GM03348 (cell line): Measurements from ENCODE around the gene SNRPE.
A peak's percentile ranks its signal among the peaks of the same experiment; 100 is the strongest.
"Not testable (repeated sequence)": the region's sequence is repeated elsewhere in the genome, so short reads cannot be mapped to it uniquely, and the experiment has no call there.

Source experiments
- DNase-seq: peaks from one replicate; pipeline ENCODE4 v3.0.0; 2012; ENCODE audit warnings: low spot score

The SNRPE gene

GRCh38 chr1:203861379-203862184 is at the start of gene SNRPE:
Gene SNRPE (plus strand): TSS chr1:203861599. CDS start chr1:203861660, 61 bp downstream.
- peak; percentile 96 for DNase-seq

GRCh38 chr1:203813581-203814341 is 47.6 kb upstream of the SNRPE start:
- no peak for DNase-seq

DNA sequence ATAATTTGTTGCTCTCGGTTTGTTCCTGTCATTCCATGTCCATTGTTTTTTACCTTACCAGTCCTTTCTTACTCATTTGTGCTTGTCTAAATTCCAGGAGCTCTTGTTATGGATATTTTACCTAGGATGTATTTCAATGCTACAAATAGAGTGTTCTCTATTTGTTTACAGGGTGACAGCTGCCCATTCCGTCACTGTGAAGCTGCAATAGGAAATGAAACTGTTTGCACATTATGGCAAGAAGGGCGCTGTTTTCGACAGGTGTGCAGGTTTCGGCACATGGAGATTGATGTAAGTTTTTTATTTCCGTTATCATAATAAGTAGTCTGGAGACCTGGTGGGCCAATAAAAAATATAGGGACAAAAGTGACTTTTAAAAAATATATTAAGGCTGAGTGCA is 43.0 kb upstream of the SNRPE start:
- DNase-seq: no peak

- DNase-seq: peak; percentile 5
Measured at GRCh38 chr1:203823306-203823705, 38.1 kb upstream of the SNRPE start.

- DNase-seq: no peak
Measured at GRCh38 chr1:203826175-203826574, 35.2 kb upstream of the SNRPE start.

DNA sequence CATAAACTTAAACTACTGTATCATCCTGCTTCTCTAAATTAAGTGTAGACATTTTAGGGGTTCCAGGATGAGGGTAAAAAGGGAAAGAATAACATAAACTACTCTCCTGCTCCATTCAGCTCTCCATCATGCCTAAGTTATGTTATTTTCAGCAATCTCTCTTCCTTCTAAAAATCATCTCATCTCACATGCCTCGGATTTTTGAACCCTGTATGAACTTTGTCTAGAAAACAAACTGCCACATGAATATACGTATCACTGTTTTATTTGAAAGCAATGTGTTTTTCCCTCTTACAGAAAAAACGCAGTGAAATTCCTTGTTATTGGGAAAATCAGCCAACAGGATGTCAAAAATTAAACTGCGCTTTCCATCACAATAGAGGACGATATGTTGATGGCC is 33.4 kb upstream of the SNRPE start:
- DNase-seq: no peak

DNA sequence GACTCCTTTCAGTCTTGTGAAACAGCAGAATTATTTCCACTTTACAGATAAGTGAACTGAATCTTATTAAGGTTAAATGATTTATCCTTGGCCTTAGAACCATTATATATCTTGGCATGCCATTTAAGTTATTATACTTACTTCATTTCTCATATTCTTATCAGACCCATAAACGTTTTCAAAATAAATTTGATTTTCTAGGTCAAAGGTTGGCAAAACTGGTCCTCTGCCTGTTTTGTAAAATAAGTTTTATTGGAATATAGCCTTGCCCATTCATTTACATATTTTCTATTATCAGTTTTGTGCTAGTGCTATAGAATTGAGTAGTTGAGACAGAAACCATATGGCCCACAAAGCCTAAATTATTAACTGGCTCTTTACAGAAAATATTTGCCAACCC is 32.9 kb upstream of the SNRPE start:
- DNase-seq: no peak

- not testable (repeated sequence) for DNase-seq
Measured at GRCh38 chr1:203829247-203829646, 32.2 kb upstream of the SNRPE start.

GRCh38 chr1:203835476-203835875 is 25.9 kb upstream of the SNRPE start:
- no peak for DNase-seq

GRCh38 chr1:203839081-203839480 is 22.3 kb upstream of the SNRPE start:
- DNase-seq: no peak

DNA sequence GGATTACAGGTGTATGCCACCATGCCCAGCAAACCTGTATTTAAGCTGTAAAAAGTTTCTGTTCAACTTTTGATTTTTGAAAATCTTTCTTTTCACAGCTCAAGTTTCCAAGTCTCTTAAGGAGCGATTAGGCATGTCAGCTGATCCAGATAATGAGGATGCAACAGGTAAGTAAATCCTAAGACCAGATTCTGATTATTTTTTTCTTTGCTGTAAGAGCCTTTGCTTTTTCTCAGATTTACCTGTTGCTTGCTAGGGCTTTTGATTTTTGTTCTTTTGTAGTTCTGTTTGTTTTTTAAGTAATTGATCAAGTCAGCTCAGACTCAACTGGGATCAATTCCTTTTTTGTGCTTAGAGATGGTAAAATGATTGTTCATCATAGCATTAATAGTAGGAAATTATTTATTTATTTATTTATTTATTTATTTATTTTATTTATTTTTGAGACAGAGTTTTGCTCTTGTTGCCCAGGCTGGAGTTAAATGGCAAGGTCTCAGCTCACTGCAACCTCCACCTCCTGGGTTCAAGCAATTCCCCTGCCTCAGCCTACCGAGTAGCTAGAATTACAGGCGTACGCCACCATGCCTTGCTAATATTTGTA is 21.1 kb upstream of the SNRPE start:
- no peak for DNase-seq

DNA sequence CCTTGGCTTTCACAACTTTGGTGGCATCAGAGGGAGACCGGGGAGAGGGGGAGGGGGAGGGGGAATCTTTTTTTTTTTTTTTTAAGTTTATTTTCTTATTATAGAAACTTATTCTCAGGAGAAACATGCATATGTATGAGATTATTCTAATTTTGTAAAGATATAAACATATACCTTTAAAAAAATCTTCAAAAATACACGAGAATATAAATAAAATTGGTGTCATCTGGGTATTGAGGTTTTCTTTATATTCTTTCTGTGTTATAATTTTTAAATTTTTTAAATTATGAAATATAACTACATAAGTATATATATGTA is 18.9 kb upstream of the SNRPE start:
- no peak for DNase-seq

DNA sequence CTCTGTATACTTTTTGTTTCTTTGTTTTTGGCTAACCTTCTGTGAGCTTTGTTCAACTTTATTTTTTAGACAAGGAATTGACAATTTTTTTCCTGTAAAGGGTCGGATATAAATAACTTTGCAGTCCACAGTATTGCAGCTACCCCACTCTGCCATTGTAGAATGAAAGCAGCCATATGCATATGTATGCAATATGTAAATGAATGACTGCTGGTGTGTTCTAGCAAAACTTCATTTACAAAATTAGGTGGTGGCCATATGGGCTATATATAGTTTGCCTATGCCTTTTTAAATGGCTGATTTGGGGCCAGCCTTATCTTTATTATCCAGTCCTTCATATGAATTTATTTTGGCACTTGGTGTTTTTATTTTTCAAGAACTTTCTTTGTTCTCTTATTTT is 18.0 kb upstream of the SNRPE start:
- no peak for DNase-seq

GRCh38 chr1:203853112-203853511 is 8.3 kb upstream of the SNRPE start:
- DNase-seq: not testable (repeated sequence)

GRCh38 chr1:203858055-203858454 is 3.3 kb upstream of the SNRPE start:
- peak; percentile 76 for DNase-seq

GRCh38 chr1:203858975-203859374 is 2.4 kb upstream of the SNRPE start:
- no peak for DNase-seq

GRCh38 chr1:203860396-203861025 is 888 bp upstream of the SNRPE start:
- peak; percentile 36 for DNase-seq

DNA sequence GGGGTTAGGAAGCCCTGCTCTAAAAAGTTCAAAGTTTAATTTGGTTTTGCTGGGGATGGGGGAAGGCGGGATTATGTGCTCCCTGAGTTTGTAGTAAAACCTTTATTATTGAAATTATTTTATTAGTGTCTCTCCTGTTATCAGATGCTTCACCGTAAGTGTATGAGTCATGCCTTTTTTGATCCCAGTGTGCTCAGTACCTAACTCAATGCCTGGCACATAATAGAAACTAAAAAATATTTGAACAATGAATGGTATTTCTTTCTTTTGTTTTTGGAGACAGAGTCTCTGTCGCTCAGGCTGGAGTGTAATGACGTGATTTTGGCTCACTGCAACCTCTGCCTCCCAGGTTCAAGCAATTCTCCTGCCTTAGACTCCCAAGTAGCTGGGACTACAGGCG is 6.4 kb downstream of the SNRPE start:
- DNase-seq: no peak

GRCh38 chr1:203870245-203870644 is 8.8 kb downstream of the SNRPE start:
- no peak for DNase-seq

GRCh38 chr1:203871114-203871880 is 9.9 kb downstream of the SNRPE start:
- peak; percentile 84 for DNase-seq

GRCh38 chr1:203873094-203873493 is 11.7 kb downstream of the SNRPE start:
- DNase-seq: no peak

DNA sequence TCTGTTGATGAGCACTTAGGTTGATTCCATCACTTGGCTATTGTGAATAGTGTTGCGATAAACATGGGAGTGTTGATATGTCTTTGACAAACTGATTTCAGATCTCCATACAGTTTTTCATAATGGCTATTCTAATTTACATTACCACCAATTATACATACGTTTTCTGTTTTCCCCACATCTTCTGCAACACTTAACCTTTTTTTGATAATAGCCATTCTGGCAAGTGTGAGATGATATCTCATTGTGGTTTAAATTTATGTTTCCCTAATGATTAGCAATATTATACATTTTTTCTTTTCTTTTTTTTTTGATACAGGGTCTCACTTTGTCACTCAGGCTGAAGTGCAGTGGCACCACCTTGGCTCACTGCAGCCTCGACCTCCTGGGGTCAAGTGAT is 17.0 kb downstream of the SNRPE start:
- DNase-seq: no peak
